Measurements from ENCODE around the gene SBF2. TPM values are rescaled to one million over a fixed set of nuclear protein-coding genes. Genes with fewer than 3 reads are reported as not detected.

SBF2 gene
- total RNA-seq, 2 experiments from 2014 or later = 14.2 to 15.2 TPM

GRCh38 chr11:9878936-9879335 lies 415.1 kb downstream of the SBF2 start:
- H3K27ac Mint-ChIP-seq = no peak overlapping the region
- DNase-seq (no peak), ATAC-seq (ENCODE audit: poor library complexity) (no peak)
- Histone ChIP-seq H3K4me3 (ENCODE audit: low read length) (no peak overlapping the region), H3K27me3 (ENCODE audit: control insufficient read depth in 1 of 2, insufficient read depth in 2 of 2, low read length in 2 of 2) (no peaks in the 10 kb centered on the region), H3K4me1 (ENCODE audit: insufficient read depth, low read length) (no peaks in the 10 kb centered on the region), H3K9me3 (ENCODE audit: control insufficient read depth in 1 of 2, insufficient read depth in 1 of 2, low read length in 2 of 2) (no peaks in the 10 kb centered on the region), H3K27ac (ENCODE audit: low read depth in 1 of 2, low read length in 2 of 2) (no peak overlapping the region), H3K36me3 (ENCODE audit: insufficient read depth, low read length) (no peaks in the 10 kb centered on the region)
- ChIA-PET CTCF (interaction anchor here (0.5 kb wide), 1 partner anchor 764 kb away, joined by 3 read pairs; no protein-coding TSS in a partner anchor), POLR2A (no interaction called here)
- H3K36me3 Mint-ChIP-seq (ENCODE audit: low read depth) = no peaks in the 10 kb centered on the region
- intact Hi-C loops (cut with DNase I, micrococcal nuclease) = no loop called here
- no peaks in the 10 kb centered on the region for H3K4me1 Mint-ChIP-seq (ENCODE audit: low read depth)
- H3K4me3 Mint-ChIP-seq = no peak overlapping the region
- TF ChIP-seq CTCF (IDR thresholded peaks at IDR 0.05) = no peak
- H3K27me3 Mint-ChIP-seq = no peaks in the 10 kb centered on the region
- H3K9me3 Mint-ChIP-seq = no peaks in the 10 kb centered on the region

- no peaks in the 10 kb centered on the region for H3K27me3 Mint-ChIP-seq
- ChIA-PET POLR2A (no interaction called here), CTCF (no interaction called here)
- Histone ChIP-seq H3K4me3 (ENCODE audit: low read length) (no peak overlapping the region), H3K36me3 (ENCODE audit: insufficient read depth, low read length) (no peaks in the 10 kb centered on the region), H3K9me3 (ENCODE audit: control insufficient read depth in 1 of 2, insufficient read depth in 1 of 2, low read length in 2 of 2) (no peaks in the 10 kb centered on the region), H3K27ac (ENCODE audit: low read depth in 1 of 2, low read length in 2 of 2) (no peak overlapping the region), H3K4me1 (ENCODE audit: insufficient read depth, low read length) (no peaks in the 10 kb centered on the region), H3K27me3 (ENCODE audit: control insufficient read depth in 1 of 2, insufficient read depth in 2 of 2, low read length in 2 of 2) (no peaks in the 10 kb centered on the region)
- no peak overlapping the region for H3K4me3 Mint-ChIP-seq
- H3K27ac Mint-ChIP-seq = no peak overlapping the region
- peaks cover 4% of the 10 kb centered on the region for H3K9me3 Mint-ChIP-seq
- DNase-seq (no peak), ATAC-seq (ENCODE audit: poor library complexity) (no peak)
- no peaks in the 10 kb centered on the region for H3K4me1 Mint-ChIP-seq (ENCODE audit: low read depth)
- intact Hi-C loops (cut with DNase I, micrococcal nuclease) = no loop called here
- H3K36me3 Mint-ChIP-seq (ENCODE audit: low read depth) = peaks cover 10% of the 10 kb centered on the region
- TF ChIP-seq CTCF (IDR thresholded peaks at IDR 0.05) = no peak
Measured at GRCh38 chr11:9876331-9876730, 417.7 kb downstream of the SBF2 start.

GRCh38 chr11:9875862-9876261 lies 418.2 kb downstream of the SBF2 start:
- H3K4me3 Mint-ChIP-seq = no peak overlapping the region
- Histone ChIP-seq H3K9me3 (ENCODE audit: control insufficient read depth in 1 of 2, insufficient read depth in 1 of 2, low read length in 2 of 2) (no peaks in the 10 kb centered on the region), H3K4me1 (ENCODE audit: insufficient read depth, low read length) (no peaks in the 10 kb centered on the region), H3K27ac (ENCODE audit: low read depth in 1 of 2, low read length in 2 of 2) (no peak overlapping the region), H3K27me3 (ENCODE audit: control insufficient read depth in 1 of 2, insufficient read depth in 2 of 2, low read length in 2 of 2) (no peaks in the 10 kb centered on the region), H3K4me3 (ENCODE audit: low read length) (no peak overlapping the region), H3K36me3 (ENCODE audit: insufficient read depth, low read length) (no peaks in the 10 kb centered on the region)
- POLR2A ChIA-PET = interaction anchor here (0.7 kb wide), 1 partner anchor 27 kb away, joined by 3 read pairs; no protein-coding TSS in a partner anchor
- TF ChIP-seq CTCF (IDR thresholded peaks at IDR 0.05) = no peak
- no peak overlapping the region for H3K27ac Mint-ChIP-seq
- CTCF ChIA-PET = no interaction called here
- no peaks in the 10 kb centered on the region for H3K27me3 Mint-ChIP-seq
- DNase-seq = no peak
- no peak for ATAC-seq (ENCODE audit: poor library complexity)
- peaks cover 4% of the 10 kb centered on the region for H3K9me3 Mint-ChIP-seq
- H3K4me1 Mint-ChIP-seq (ENCODE audit: low read depth) = no peaks in the 10 kb centered on the region
- H3K36me3 Mint-ChIP-seq (ENCODE audit: low read depth) = peaks cover 10% of the 10 kb centered on the region
- intact Hi-C loops (cut with DNase I, micrococcal nuclease) = no loop called here
